ENCODE results near the gene TP73.

Gene TP73

GRCh38 chr1:3659093-3659492, 6.8 kb downstream of the TP73 start:
- Histone ChIP-seq H3K9ac (ENCODE audit: low read length) (no peak overlapping the region), H3K27ac (ENCODE audit: low read length) (no peak overlapping the region), H3K4me1 (ENCODE audit: low read length) (peaks cover 41% of the 10 kb centered on the region), H4K20me1 (ENCODE audit: insufficient read depth, low read length) (no peaks in the 10 kb centered on the region), H2AFZ (ENCODE audit: low read depth, low read length) (no peak overlapping the region), H3K9me3 (ENCODE audit: insufficient read depth, low read length) (no peaks in the 10 kb centered on the region), H3K27me3 (ENCODE audit: low read depth, low read length) (peaks cover 49% of the 10 kb centered on the region), H3K4me2 (ENCODE audit: low read length) (no peak overlapping the region), H3K79me2 (ENCODE audit: low read length) (no peaks in the 10 kb centered on the region), H3K4me3 (ENCODE audit: low read length) (no peak overlapping the region), H3K36me3 (replicated peaks; ENCODE audit: low read depth, low read length) (no peaks in the 10 kb centered on the region)
- no peak for TF ChIP-seq EZH2phosphoT487 (IDR thresholded peaks at IDR 0.05; ENCODE audit: low read depth)

DNA sequence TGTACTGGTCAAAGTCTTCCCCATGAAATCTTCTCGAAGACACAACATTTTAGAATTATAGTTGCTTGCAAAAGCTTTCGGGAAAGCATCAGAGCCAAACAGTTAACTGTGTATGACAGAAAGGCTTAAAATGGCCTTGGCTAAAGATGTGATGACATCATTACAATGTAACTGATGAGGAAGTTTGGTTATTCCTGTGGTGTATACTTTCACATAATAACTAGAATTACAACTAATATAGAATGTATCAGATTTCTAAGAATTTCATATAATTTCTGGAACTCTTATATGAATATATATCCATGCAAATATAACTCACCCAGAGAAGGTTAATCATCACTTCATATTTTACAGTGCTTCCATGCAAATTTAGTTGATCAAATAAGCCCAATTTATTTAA, 8.4 kb downstream of the TP73 start:
- H3K4me2 ChIP-seq (ENCODE audit: low read length) = peak overlapping the region; percentile 29
- peaks cover 52% of the 10 kb centered on the region for H3K4me1 ChIP-seq (ENCODE audit: low read length)
- H2AFZ ChIP-seq (ENCODE audit: low read depth, low read length) = no peak overlapping the region
- H3K9ac ChIP-seq (ENCODE audit: low read length) = no peak overlapping the region
- H3K27ac ChIP-seq (ENCODE audit: low read length) = no peak overlapping the region
- peaks cover 42% of the 10 kb centered on the region for H3K27me3 ChIP-seq (ENCODE audit: low read depth, low read length)
- H3K9me3 ChIP-seq (ENCODE audit: insufficient read depth, low read length) = no peaks in the 10 kb centered on the region
- H3K4me3 ChIP-seq (ENCODE audit: low read length) = no peak overlapping the region
- H3K79me2 ChIP-seq (ENCODE audit: low read length) = no peaks in the 10 kb centered on the region
- no peak for TF ChIP-seq EZH2phosphoT487 (IDR thresholded peaks at IDR 0.05; ENCODE audit: low read depth)
- TF ChIP-seq CTCF (IDR thresholded peaks at IDR 0.05; ENCODE audit: low read depth, low read length) = no peak
- no peaks in the 10 kb centered on the region for H3K36me3 ChIP-seq (replicated peaks; ENCODE audit: low read depth, low read length)
- H4K20me1 ChIP-seq (ENCODE audit: insufficient read depth, low read length) = no peaks in the 10 kb centered on the region

GRCh38 chr1:3661631-3662030, 9.3 kb downstream of the TP73 start:
- H3K79me2 ChIP-seq (ENCODE audit: low read length) = no peaks in the 10 kb centered on the region
- H3K4me2 ChIP-seq (ENCODE audit: low read length) = no peak overlapping the region

GRCh38 chr1:3662080-3662671, 9.9 kb downstream of the TP73 start:
- Histone ChIP-seq H3K4me1 (ENCODE audit: low read length) (peaks cover 53% of the 10 kb centered on the region), H3K79me2 (ENCODE audit: low read length) (no peaks in the 10 kb centered on the region), H3K4me2 (ENCODE audit: low read length) (no peak overlapping the region), H3K9ac (ENCODE audit: low read length) (no peak overlapping the region), H3K36me3 (replicated peaks; ENCODE audit: low read depth, low read length) (no peaks in the 10 kb centered on the region), H2AFZ (ENCODE audit: low read depth, low read length) (no peak overlapping the region), H3K27ac (ENCODE audit: low read length) (no peak overlapping the region), H3K9me3 (ENCODE audit: insufficient read depth, low read length) (no peaks in the 10 kb centered on the region), H3K27me3 (ENCODE audit: low read depth, low read length) (peaks cover 40% of the 10 kb centered on the region), H4K20me1 (ENCODE audit: insufficient read depth, low read length) (no peaks in the 10 kb centered on the region), H3K4me3 (ENCODE audit: low read length) (no peak overlapping the region)
- TF ChIP-seq EZH2phosphoT487 (IDR thresholded peaks at IDR 0.05; ENCODE audit: low read depth) = no peak
- no peak for TF ChIP-seq CTCF (IDR thresholded peaks at IDR 0.05; ENCODE audit: low read depth, low read length)

More at GRCh38 chr1:3661631-3662030, 9.3 kb downstream of the TP73 start:
- H2AFZ ChIP-seq (ENCODE audit: low read depth, low read length) = no peak overlapping the region
- H3K27me3 ChIP-seq (ENCODE audit: low read depth, low read length) = peaks cover 42% of the 10 kb centered on the region
- H3K27ac ChIP-seq (ENCODE audit: low read length) = no peak overlapping the region
- no peak for TF ChIP-seq EZH2phosphoT487 (IDR thresholded peaks at IDR 0.05; ENCODE audit: low read depth)
- no peak for TF ChIP-seq CTCF (IDR thresholded peaks at IDR 0.05; ENCODE audit: low read depth, low read length)
- H3K36me3 ChIP-seq (replicated peaks; ENCODE audit: low read depth, low read length) = no peaks in the 10 kb centered on the region
- no peaks in the 10 kb centered on the region for H4K20me1 ChIP-seq (ENCODE audit: insufficient read depth, low read length)
- no peak overlapping the region for H3K4me3 ChIP-seq (ENCODE audit: low read length)
- no peaks in the 10 kb centered on the region for H3K9me3 ChIP-seq (ENCODE audit: insufficient read depth, low read length)
- H3K4me1 ChIP-seq (ENCODE audit: low read length) = peaks cover 53% of the 10 kb centered on the region
- H3K9ac ChIP-seq (ENCODE audit: low read length) = no peak overlapping the region
